ENCODE measurements around the gene PSMD8.

Gene PSMD8

DNA sequence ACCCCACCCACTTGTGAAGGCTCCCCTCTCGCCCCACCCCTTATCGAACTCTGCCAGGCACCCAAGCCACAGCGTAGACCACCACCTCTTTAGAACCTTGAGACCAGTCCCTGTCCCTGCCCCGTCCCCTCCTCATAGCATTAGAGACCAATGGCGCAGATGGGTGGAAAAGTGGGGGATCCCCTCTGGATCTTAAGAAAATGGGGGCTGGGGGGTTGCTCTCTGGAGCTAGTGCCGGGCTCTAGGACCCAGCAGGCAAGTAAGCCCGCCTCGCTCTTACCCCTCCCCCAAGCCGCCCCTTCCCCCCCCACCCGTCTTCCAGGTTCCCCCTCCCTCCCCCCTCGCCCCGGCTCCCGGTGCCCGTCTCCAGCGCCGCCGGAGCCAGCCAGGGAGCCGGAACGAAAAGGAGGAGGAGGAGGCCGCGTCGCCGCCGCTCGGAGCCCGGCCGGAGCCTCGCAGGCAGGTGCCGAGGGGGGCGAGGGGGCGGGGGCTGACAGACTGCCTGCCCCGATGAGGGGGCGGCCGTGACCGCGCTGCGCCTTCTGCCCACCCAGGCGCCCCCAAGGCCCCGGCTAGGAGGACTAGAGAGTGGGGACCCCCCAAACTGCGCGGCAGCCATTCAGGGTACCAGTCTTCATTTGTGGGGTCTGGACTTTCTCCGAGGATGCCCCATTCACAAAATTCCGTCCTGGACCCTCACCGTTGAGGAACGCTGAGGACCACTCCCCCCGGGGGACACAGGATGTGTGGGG, 14.2 kb downstream of the PSMD8 start, which contains the start of gene SPRED3:
TSS of gene SPRED3 (plus strand) at position 349 of the 752 bp plus-strand sequence. CDS start 1,606 bp downstream, outside the sequence.
- H3K4me2 ChIP-seq (ENCODE audit: low read length): peak within 1 kb of the TSS; percentile 88

GRCh38 chr19:38389101-38389925, 14.9 kb downstream of the PSMD8 start:
- no peak for TF ChIP-seq EZH2phosphoT487 (IDR thresholded peaks at IDR 0.05; ENCODE audit: low read depth)
- TF ChIP-seq, protein P1, sequence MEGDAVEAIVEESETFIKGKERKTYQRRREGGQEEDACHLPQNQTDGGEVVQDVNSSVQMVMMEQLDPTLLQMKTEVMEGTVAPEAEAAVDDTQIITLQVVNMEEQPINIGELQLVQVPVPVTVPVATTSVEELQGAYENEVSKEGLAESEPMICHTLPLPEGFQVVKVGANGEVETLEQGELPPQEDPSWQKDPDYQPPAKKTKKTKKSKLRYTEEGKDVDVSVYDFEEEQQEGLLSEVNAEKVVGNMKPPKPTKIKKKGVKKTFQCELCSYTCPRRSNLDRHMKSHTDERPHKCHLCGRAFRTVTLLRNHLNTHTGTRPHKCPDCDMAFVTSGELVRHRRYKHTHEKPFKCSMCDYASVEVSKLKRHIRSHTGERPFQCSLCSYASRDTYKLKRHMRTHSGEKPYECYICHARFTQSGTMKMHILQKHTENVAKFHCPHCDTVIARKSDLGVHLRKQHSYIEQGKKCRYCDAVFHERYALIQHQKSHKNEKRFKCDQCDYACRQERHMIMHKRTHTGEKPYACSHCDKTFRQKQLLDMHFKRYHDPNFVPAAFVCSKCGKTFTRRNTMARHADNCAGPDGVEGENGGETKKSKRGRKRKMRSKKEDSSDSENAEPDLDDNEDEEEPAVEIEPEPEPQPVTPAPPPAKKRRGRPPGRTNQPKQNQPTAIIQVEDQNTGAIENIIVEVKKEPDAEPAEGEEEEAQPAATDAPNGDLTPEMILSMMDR (IDR thresholded peaks at IDR 0.05; ENCODE audit: low read depth, low read length): no peak
- H3K27ac ChIP-seq (ENCODE audit: low read length): peak overlapping the region; percentile 73; the same call in 1 of the 2 replicates
- H3K9me3 ChIP-seq (ENCODE audit: insufficient read depth, low read length): no peaks in the 10 kb centered on the region
- H3K4me1 ChIP-seq (ENCODE audit: low read length): peaks cover 5% of the 10 kb centered on the region; the same call in 1 of the 2 replicates
- no peaks in the 10 kb centered on the region for H3K27me3 ChIP-seq (ENCODE audit: low read depth, low read length)
- H3K9ac ChIP-seq (ENCODE audit: low read length): peak overlapping the region; percentile 90
- peak overlapping the region; percentile 88 for H3K4me2 ChIP-seq (ENCODE audit: low read length)
- peaks cover 16% of the 10 kb centered on the region for H3K36me3 ChIP-seq (replicated peaks; ENCODE audit: low read depth, low read length)
- 0 out of 2 replicates have a peak, but pooled peaks cover 3% of the 10 kb centered on the region for H4K20me1 ChIP-seq (ENCODE audit: insufficient read depth, low read length)
- H3K79me2 ChIP-seq (ENCODE audit: low read length): no peaks in the 10 kb centered on the region
- H3K4me3 ChIP-seq (ENCODE audit: low read length): peak overlapping the region; percentile 86
- H2AFZ ChIP-seq (ENCODE audit: low read depth, low read length): peak overlapping the region; percentile 63; the same call in 1 of the 2 replicates

More for the DNA sequence above, 14.2 kb downstream of the PSMD8 start, which contains the start of gene SPRED3:
- Histone ChIP-seq H2AFZ (ENCODE audit: low read depth, low read length) (peak within 1 kb of the TSS; percentile 90; the same call in 1 of the 2 replicates), H3K4me3 (ENCODE audit: low read length) (peak within 1 kb of the TSS; percentile 86), H3K9me3 (ENCODE audit: insufficient read depth, low read length) (no peaks in the 10 kb centered on the region), H3K36me3 (replicated peaks; ENCODE audit: low read depth, low read length) (peaks cover 24% of the 10 kb centered on the region), H4K20me1 (ENCODE audit: insufficient read depth, low read length) (0 out of 2 replicates have a peak, but pooled peaks cover 3% of the 10 kb centered on the region), H3K27me3 (ENCODE audit: low read depth, low read length) (no peaks in the 10 kb centered on the region), H3K9ac (ENCODE audit: low read length) (peak within 1 kb of the TSS; percentile 90), H3K27ac (ENCODE audit: low read length) (peak within 1 kb of the TSS; percentile 73), H3K4me1 (ENCODE audit: low read length) (peaks cover 5% of the 10 kb centered on the region; the same call in 1 of the 2 replicates), H3K79me2 (ENCODE audit: low read length) (no peaks in the 10 kb centered on the region)
- TF ChIP-seq, protein P1 (IDR thresholded peaks at IDR 0.05; ENCODE audit: low read depth, low read length): no peak
- no peak for TF ChIP-seq EZH2phosphoT487 (IDR thresholded peaks at IDR 0.05; ENCODE audit: low read depth)

DNA sequence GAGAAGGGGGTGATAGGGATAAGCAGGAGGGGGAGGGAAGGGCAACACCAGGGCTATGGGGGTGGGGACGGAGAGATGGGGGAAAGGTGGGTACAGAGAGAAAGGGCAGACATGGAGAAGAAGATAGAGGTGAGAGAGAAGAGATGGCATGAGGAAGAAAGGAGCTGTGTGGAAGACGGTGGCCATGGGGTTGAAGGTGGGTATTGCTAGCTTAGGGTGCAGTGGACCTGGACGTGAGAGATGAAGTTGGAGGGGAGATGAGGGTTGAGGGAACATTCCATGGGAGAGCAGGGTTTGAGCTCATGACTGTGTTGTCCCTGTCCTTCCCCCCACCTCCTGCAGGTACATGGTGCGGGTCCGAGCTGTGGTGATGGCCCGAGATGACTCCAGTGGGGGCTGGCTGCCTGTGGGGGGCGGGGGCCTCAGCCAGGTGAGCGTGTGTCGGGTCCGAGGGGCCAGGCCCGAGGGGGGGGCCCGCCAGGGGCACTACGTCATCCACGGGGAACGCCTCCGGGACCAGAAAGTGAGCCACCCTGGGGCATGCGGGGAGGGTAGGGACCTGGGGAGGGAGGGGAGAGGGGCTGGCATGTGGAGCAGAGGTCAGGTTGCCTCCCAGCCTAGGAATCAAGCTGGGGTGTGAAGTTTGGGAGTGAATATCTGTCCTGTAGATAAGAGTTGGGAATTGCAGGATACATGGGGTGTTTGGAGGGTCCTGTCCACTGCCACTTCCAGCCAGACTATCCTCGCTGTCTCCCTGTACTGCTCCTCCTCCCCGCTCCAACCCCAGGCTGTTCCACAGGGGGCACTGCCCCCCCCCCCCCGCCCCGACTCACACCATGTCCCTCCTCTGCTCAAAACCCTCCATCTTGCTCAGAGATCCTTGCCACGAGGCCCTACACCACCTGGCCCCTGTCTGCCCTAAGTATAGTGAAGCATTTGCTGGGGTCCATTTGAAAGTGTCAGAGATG, 15.9 kb downstream of the PSMD8 start:
- H3K79me2 ChIP-seq (ENCODE audit: low read length): no peaks in the 10 kb centered on the region
- no peak overlapping the region for H3K9ac ChIP-seq (ENCODE audit: low read length)
- no peaks in the 10 kb centered on the region for H3K27me3 ChIP-seq (ENCODE audit: low read depth, low read length)
- H3K36me3 ChIP-seq (replicated peaks; ENCODE audit: low read depth, low read length): peaks cover 8% of the 10 kb centered on the region
- H3K27ac ChIP-seq (ENCODE audit: low read length): no peak overlapping the region
- H4K20me1 ChIP-seq (ENCODE audit: insufficient read depth, low read length): no peaks in the 10 kb centered on the region
- H3K9me3 ChIP-seq (ENCODE audit: insufficient read depth, low read length): no peaks in the 10 kb centered on the region
- H3K4me3 ChIP-seq (ENCODE audit: low read length): peak overlapping the region; percentile 86; the same call in 1 of the 2 replicates
- H3K4me2 ChIP-seq (ENCODE audit: low read length): peak overlapping the region; percentile 88
- peaks cover 5% of the 10 kb centered on the region; the same call in 1 of the 2 replicates for H3K4me1 ChIP-seq (ENCODE audit: low read length)
- H2AFZ ChIP-seq (ENCODE audit: low read depth, low read length): no peak overlapping the region
- TF ChIP-seq, protein P1 (IDR thresholded peaks at IDR 0.05; ENCODE audit: low read depth, low read length): no peak
- TF ChIP-seq EZH2phosphoT487 (IDR thresholded peaks at IDR 0.05; ENCODE audit: low read depth): no peak

Data from OCI-LY3 (cell line).